Mucosa of descending colon (tissue), 3 donors: ENCODE data around the gene PPP1R16B. TPM values are rescaled to one million over a fixed set of nuclear protein-coding genes. Genes with fewer than 3 reads are reported as not detected.
"Not testable (repeated sequence)": the region's sequence is repeated elsewhere in the genome, so short reads cannot be mapped to it uniquely, and the experiment has no call there.

Experiments used
- ATAC-seq: fragments of 200-7000 bp; cut with Tn5 transposase; one replicate; pipeline ENCODE4 v1.9.1; 2020; ENCODE audit warnings: mild to moderate bottlenecking, moderate library complexity
- DNase-seq, 3 donors: peaks; one replicate each; pipeline ENCODE4 v3.0.0-alpha.2; 2020
- H3K36me3 ChIP-seq: fragments of 200-600 bp; one replicate; pipeline ENCODE4 v1.8.0; 2021; ENCODE audit warnings: low read depth, mild to moderate bottlenecking
- H3K4me1 ChIP-seq: fragments of 200-600 bp; one replicate; pipeline ENCODE4 v1.8.0; 2021; ENCODE audit warnings: low read depth, mild to moderate bottlenecking
- H3K4me3 ChIP-seq: fragments of 200-600 bp; one replicate; pipeline ENCODE4 v1.8.0; 2021; ENCODE audit warnings: mild to moderate bottlenecking
- H3K9me3 ChIP-seq: fragments of 200-600 bp; one replicate; pipeline ENCODE4 v1.8.0; 2021; ENCODE audit warnings: mild to moderate bottlenecking
- CTCF ChIP-seq: fragments of 200-600 bp; IDR thresholded peaks from one replicate; pipeline ENCODE4 v1.8.0; 2022; ENCODE audit warnings: antibody characterized with exemption, mild to moderate bottlenecking
- intact Hi-C, 2 donors: fragments of 100-400 bp; cut with DNase I in 1 of 2; cut with micrococcal nuclease in 1 of 2; formaldehyde crosslinking; loops; one replicate each; pipeline versions ENCODE4 v1.11.0 to v1.11.1; 2022; cut with DNase I, micrococcal nuclease
- total RNA-seq, 3 donors: library from RNA; stranded (reverse); fragmentation: NEBNext Ultra II Directional in 2 of 3; extraction: Animal tissue kit (Norgen Biotek cat#: 25700) in 2 of 3; gene quantifications; one replicate each; pipeline versions ENCODE4 v1.2.1 to v1.2.4, GENCODE V29; 2021 to 2023
- donor health status: DM: no; HTN: no; CAD: no; lungs with moderate emphysema.
- donor health status: DM: no; HTN: no; CAD: no.
- donor health status: DM: no; HTN: yes; CAD: no.

PPP1R16B gene
- total RNA-seq, 3 donors from 2014 or later, result 4.4 to 5.6 (median 4.4) TPM

GRCh38 chr20:38791940-38792339, 13.6 kb upstream of the PPP1R16B start:
- TF ChIP-seq CTCF, result no peak
- Histone ChIP-seq H3K4me3 (no peak overlapping the region), H3K36me3 (no peaks in the 10 kb centered on the region), H3K4me1 (no peaks in the 10 kb centered on the region), H3K9me3 (no peaks in the 10 kb centered on the region)
- intact Hi-C loops, result no loop called here
- DNase-seq (no peak), ATAC-seq (no peak)

DNA sequence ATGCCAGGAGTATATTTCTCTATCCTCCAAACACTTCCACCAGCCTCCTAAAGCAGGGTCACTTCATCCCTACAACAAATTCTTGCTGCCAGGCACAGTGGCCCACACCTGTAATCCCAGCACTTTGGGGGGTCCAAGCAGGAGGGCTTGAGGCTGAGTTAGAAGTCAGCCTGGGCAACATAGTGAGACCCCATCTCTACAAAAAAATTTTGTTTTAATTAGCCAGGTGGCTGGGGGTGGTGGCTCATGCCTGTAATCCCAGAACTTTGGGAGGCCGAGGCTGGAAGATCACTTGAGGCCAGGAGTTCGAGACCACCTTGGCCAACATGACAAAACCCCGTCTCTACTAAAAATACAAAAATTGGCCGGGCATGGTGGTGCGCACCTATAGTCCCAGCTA, 11.4 kb upstream of the PPP1R16B start:
- ATAC-seq, H3K4me3 ChIP-seq, H3K36me3 ChIP-seq, intact Hi-C loops, H3K9me3 ChIP-seq, DNase-seq, H3K4me1 ChIP-seq: not testable (repeated sequence)

DNA sequence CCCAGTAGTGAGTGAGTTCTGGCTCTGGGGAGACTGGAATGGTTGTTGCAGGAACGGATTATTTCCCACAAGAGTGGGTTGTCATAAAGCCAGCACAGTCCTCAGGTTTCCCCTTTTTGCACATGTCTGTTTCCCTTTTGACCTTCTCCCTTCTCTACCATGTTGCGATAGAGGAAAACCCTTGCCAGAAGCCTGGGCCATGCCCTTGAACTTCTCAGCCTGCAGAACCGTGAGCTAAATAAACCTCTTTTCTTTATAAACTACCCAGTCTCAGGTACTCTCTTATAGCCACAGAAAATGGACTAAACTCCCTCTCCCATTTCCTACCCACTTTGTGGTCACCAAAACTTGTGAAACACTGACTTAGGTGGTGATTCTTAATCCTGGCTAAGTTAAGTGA, 7.2 kb upstream of the PPP1R16B start:
- intact Hi-C loops, result no loop called here
- ATAC-seq (no peak), DNase-seq (no peak)
- no peak for TF ChIP-seq CTCF
- no peak overlapping the region for H3K4me3 ChIP-seq
- H3K4me1 ChIP-seq, result no peaks in the 10 kb centered on the region
- H3K36me3 ChIP-seq, result no peaks in the 10 kb centered on the region
- H3K9me3 ChIP-seq, result no peaks in the 10 kb centered on the region

DNA sequence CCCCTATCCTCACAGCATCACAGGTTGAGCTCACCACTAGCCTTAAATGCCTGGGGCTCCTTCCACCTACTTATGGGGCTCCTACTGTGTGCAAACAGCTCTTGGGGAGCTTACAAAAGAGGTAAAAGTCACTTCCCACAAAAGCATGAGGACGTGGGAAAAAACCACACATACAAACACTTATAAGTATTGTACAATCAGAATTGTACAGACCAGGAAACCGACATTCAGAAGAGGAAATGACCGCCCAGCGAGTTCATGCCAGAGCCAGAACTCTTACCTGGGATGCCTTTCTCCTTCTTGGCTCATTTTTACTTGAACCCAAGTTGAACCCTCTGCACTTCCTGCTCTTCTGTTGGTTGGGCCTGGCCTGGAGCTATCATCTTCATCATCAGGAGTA, 6.3 kb upstream of the PPP1R16B start:
- no peaks in the 10 kb centered on the region for H3K9me3 ChIP-seq
- no peaks in the 10 kb centered on the region for H3K4me1 ChIP-seq
- no peak for TF ChIP-seq CTCF
- H3K4me3 ChIP-seq, result no peak overlapping the region
- H3K36me3 ChIP-seq, result no peaks in the 10 kb centered on the region
- DNase-seq (no peak), ATAC-seq (no peak)
- intact Hi-C loops, result no loop called here

DNA sequence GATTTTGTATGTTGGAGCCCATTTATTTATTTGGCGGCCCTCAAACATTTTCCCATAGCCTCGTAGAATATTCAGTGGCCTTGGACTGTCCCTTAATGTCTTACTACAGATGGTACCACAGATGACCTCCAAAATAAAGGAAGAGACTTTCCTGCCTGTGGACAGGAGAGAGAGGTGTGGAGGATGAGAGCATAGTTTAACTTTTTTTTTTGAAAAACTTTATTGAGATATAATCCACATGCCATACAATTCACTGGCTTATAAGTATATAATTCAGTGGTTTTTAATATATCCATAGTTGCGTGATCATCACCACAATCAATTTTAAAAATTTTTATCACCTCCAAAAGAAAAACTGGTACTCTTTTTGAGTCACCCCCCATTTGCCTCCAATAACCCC, 4.6 kb upstream of the PPP1R16B start:
- Histone ChIP-seq H3K36me3 (no peaks in the 10 kb centered on the region), H3K4me3 (no peak overlapping the region), H3K9me3 (no peaks in the 10 kb centered on the region), H3K4me1 (peaks cover under 1% of the 10 kb centered on the region)
- ATAC-seq (no peak), DNase-seq (no peak)
- no peak for TF ChIP-seq CTCF
- intact Hi-C loops, result no loop called here

DNA sequence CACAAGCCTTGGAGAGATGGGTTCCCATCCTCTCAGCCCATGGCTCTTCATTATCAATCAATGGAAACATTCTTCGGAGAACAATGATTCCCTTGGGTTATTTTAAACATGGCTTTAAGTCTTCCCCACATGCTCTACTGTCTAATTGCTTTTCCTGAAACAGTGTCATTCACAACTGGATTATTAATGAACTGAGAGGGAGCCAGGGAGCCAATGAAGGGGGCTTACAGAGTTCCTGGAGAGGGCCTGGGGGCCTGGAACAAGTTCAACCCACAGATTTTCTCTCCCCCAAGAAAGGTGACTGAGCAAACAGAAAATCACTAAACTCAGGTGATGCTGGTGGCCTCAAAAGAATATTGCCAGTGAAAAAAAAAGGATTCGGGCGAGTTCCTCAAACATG, 1.3 kb upstream of the PPP1R16B start:
- no peak for TF ChIP-seq CTCF
- intact Hi-C loops, result no loop called here
- no peak for ATAC-seq
- Histone ChIP-seq H3K4me1 (peaks cover 6% of the 10 kb centered on the region), H3K36me3 (no peaks in the 10 kb centered on the region), H3K4me3 (no peak overlapping the region), H3K9me3 (no peaks in the 10 kb centered on the region)
- no peak for DNase-seq
